IPS DF 19.7 (cell line): Measurements from ENCODE around the gene LGMN.
A peak's percentile ranks its signal among the peaks of the same experiment; 100 is the strongest.
"Not testable (repeated sequence)": the region's sequence is repeated elsewhere in the genome, so short reads cannot be mapped to it uniquely, and the experiment has no call there.

ENCODE experiments used
- DNase-seq: peaks from one replicate; pipeline ENCODE4 v3.0.0-alpha.2; 2013; ENCODE audit warnings: low read depth, low spot score

Gene LGMN

GRCh38 chr14:92694807-92695206 lies 53.6 kb downstream of the LGMN start:
- no peak for DNase-seq

GRCh38 chr14:92693998-92694795 lies 54.2 kb downstream of the LGMN start:
- no peak for DNase-seq

GRCh38 chr14:92692822-92693226 lies 55.6 kb downstream of the LGMN start:
- no peak for DNase-seq

GRCh38 chr14:92690171-92691011 lies 58.0 kb downstream of the LGMN start:
- no peak for DNase-seq

- no peak for DNase-seq
Observed at GRCh38 chr14:92688434-92689375, 59.7 kb downstream of the LGMN start.

GRCh38 chr14:92687681-92688433 lies 60.6 kb downstream of the LGMN start:
- no peak for DNase-seq

- peak; percentile 17 for DNase-seq
Observed at GRCh38 chr14:92686900-92687427, 61.5 kb downstream of the LGMN start.

- DNase-seq: no peak
Observed at GRCh38 chr14:92686411-92686899, 62.0 kb downstream of the LGMN start.

GRCh38 chr14:92685784-92686355 lies 62.6 kb downstream of the LGMN start:
- no peak for DNase-seq

GRCh38 chr14:92684801-92685560 lies 63.4 kb downstream of the LGMN start:
- no peak for DNase-seq

- DNase-seq: no peak
Observed at GRCh38 chr14:92683041-92683440, 65.4 kb downstream of the LGMN start.

- DNase-seq: peak; percentile 38
Observed at GRCh38 chr14:92680781-92681650, 67.4 kb downstream of the LGMN start.

- not testable (repeated sequence) for DNase-seq
Observed at GRCh38 chr14:92680330-92680729, 68.1 kb downstream of the LGMN start.

GRCh38 chr14:92679246-92679645 lies 69.2 kb downstream of the LGMN start:
- no peak for DNase-seq

GRCh38 chr14:92678766-92679165 lies 69.7 kb downstream of the LGMN start:
- DNase-seq: no peak

GRCh38 chr14:92677955-92678354 lies 70.5 kb downstream of the LGMN start:
- DNase-seq: no peak

- no peak for DNase-seq
Observed at GRCh38 chr14:92677087-92677668, 71.2 kb downstream of the LGMN start.
